Measurements from ENCODE around the gene FNDC3B.

FNDC3B gene

DNA sequence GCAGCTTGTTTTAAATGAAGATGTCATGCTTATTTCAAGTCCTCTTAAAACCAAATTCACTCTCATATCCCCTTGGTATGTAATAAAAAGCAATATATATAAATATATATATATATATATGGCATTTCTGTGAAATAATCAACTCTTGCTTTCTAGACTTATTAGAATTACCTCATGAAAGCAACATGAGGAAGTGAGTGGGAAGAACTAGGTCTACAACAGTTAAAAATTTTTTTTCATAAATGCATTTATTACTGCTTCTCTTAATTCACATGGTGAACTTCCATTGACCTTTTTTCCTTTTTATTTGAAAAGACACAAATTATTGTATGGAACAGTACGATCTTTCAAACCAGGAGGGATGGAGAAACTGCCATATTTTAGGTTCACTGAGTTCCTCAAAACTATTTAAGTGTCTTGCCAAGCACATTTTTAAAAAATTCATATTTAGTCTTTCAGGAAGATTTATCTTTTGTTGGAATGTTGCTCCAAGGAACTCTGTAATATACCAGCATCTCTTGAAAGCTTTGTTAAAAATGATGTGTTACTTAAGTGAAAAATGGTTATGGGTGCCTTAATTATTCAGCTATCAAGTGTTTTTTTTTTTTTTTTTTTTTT, 223.7 kb downstream of the FNDC3B start:
- no peak overlapping the region for H3K27ac ChIP-seq
- no peak for TF ChIP-seq ZFX (IDR thresholded peaks at IDR 0.05; ENCODE audit: borderline replicate concordance)
- TF ChIP-seq, protein P1, sequence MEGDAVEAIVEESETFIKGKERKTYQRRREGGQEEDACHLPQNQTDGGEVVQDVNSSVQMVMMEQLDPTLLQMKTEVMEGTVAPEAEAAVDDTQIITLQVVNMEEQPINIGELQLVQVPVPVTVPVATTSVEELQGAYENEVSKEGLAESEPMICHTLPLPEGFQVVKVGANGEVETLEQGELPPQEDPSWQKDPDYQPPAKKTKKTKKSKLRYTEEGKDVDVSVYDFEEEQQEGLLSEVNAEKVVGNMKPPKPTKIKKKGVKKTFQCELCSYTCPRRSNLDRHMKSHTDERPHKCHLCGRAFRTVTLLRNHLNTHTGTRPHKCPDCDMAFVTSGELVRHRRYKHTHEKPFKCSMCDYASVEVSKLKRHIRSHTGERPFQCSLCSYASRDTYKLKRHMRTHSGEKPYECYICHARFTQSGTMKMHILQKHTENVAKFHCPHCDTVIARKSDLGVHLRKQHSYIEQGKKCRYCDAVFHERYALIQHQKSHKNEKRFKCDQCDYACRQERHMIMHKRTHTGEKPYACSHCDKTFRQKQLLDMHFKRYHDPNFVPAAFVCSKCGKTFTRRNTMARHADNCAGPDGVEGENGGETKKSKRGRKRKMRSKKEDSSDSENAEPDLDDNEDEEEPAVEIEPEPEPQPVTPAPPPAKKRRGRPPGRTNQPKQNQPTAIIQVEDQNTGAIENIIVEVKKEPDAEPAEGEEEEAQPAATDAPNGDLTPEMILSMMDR (IDR thresholded peaks at IDR 0.05) = no peak

DNA sequence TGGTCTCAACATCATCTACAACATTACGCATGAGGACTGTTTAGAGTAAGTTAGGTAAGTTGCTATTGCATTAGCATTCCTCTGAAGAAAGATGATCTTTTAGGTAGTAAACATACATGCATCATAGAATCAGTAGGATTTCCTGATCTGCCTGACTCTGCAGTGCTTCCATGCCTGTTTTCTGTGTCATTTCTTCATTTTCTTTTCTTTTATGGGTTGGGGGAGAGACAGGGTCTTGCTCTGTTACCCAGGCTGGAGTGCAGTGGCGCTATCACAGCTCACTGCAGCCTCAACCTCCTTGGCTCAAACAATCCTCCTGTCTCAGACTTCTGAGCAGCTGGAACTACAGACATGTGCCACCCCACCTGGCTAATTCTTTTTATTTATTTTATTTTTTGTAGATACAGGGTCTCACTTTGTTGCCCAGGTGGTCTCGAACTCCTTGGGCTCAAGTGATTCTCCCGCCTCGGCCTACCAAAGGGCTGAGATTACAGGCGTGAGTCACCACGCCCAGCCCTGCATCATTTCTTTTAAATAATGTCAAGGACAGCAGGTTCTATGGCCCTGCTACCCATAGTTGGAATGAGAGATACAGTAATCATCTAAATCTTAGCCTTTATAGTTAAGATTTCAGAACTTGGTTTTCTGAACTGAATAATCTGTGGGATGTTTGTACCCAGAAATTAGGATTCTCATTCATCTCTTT, 224.6 kb downstream of the FNDC3B start:
- no peak for TF ChIP-seq ZFX (IDR thresholded peaks at IDR 0.05; ENCODE audit: borderline replicate concordance)
- TF ChIP-seq, protein P1 (IDR thresholded peaks at IDR 0.05) = no peak

DNA sequence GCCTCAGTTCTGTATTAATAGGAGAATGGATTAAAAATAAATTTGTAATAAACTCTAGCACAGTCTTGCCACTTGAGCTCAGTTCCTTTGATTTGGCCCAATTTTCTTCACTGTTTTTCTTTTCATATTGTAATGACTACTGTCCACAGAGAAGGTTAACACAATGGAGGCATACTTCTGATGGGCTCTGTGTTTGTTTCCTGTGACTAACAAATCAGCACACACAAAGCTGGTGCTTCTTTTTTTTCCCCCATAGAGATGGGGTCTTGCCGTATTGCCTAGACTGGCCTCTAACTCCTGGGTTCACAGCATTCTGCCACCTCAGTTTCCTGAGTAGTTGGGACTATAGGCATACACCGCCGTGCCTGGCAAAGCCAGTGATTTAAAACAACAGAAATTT, 226.7 kb downstream of the FNDC3B start:
- TF ChIP-seq ZFX (IDR thresholded peaks at IDR 0.05; ENCODE audit: borderline replicate concordance) = no peak
- TF ChIP-seq, protein P1 (IDR thresholded peaks at IDR 0.05) = no peak

More for the DNA sequence above, 224.6 kb downstream of the FNDC3B start:
- no peak overlapping the region for H3K27ac ChIP-seq

DNA sequence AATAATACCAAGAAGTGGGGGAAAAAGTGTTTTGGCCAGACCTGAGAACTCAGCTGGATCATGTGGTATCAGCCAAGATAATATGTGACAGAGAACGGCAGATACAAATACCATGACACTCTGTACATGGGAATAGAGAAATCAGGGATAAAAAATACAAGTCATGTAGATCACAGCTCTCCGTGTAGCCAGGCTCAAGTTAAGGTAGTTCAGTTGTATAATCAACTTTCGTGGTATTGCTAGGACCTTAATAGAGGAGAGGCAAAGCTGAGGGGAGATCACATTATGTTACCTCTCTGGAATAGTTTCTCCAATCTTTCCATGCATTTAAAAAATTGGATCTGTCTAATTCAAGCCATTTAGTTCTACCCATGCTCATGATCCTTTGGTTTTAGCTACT, 229.0 kb downstream of the FNDC3B start:
- no peak for TF ChIP-seq ZFX (IDR thresholded peaks at IDR 0.05; ENCODE audit: borderline replicate concordance)
- TF ChIP-seq, protein P1 (IDR thresholded peaks at IDR 0.05) = no peak
- no peak overlapping the region for H3K27ac ChIP-seq

More for the DNA sequence above, 226.7 kb downstream of the FNDC3B start:
- H3K27ac ChIP-seq = no peak overlapping the region

DNA sequence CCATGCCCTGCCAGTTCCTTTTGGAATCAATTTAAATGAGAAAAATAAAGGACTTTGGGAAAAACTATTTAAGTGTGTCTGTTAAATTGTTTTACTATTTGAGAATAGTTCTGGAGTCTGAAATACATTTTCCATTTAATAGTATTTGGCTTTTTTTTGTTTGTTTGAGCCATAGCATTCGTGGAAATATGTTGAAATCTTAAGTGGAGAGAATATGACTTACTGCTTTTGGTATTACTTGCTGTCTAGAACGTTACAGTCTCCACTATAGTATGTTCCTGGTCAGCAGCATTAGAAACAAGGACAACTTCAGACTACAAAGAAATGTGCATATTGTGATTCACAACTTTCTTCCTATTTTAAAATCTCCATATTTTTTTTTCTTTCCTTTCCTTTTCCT, 229.5 kb downstream of the FNDC3B start:
- TF ChIP-seq, protein P1 (IDR thresholded peaks at IDR 0.05) = no peak
- no peak for TF ChIP-seq ZFX (IDR thresholded peaks at IDR 0.05; ENCODE audit: borderline replicate concordance)
- no peak overlapping the region for H3K27ac ChIP-seq

DNA sequence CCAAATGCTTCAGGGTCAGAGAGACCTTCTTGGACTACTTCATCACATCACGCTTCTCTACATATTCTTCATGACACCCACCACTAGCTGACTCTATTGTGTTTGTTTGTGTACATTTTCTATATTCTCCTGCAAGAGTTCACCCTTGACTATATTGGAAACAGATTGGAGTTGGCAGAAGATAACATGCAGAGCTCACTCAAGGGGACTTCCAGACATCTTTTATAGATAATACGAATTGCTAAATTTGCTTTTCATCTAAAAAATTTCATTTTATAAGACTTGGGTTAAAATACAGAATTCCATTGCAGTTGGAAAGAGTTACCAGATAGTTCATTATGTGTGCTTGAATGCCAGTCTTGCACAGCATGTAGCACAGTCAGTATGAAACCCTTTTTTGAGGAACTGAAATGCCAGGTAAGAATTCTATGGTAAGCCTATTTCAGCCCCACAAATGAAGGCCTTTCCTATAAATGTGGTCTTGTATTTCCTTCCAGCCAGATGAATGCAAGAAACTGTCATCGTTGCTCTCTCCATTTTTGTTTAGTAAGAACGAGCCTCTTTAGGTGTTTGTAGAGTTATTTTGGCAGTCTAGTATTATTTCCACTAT, 231.3 kb downstream of the FNDC3B start:
- TF ChIP-seq, protein P1 (IDR thresholded peaks at IDR 0.05) = no peak
- no peak for TF ChIP-seq ZFX (IDR thresholded peaks at IDR 0.05; ENCODE audit: borderline replicate concordance)
- H3K27ac ChIP-seq = no peak overlapping the region
